Progenitor cell of endocrine pancreas (in vitro differentiated cells): ENCODE data around the gene DEPDC1B. TPM values are rescaled to one million over a fixed set of nuclear protein-coding genes. Genes with fewer than 3 reads are reported as not detected.

ENCODE experiments used
- DNase-seq: peaks from one replicate; pipeline ENCODE4 v3.0.0; 2021; ENCODE audit warnings: low spot score; ENCODE audit not compliant: unreplicated experiment
- H3K27ac Mint-ChIP-seq: 2 replicates; pipeline ENCODE4 v1.8.0; 2021; ENCODE audit warnings: mild to moderate bottlenecking, moderate library complexity, mixed read lengths
- H3K27me3 Mint-ChIP-seq: 2 replicates; pipeline ENCODE4 v1.8.0; 2021; ENCODE audit warnings: mixed read lengths
- H3K36me3 Mint-ChIP-seq: 2 replicates; pipeline ENCODE4 v1.8.0; 2022; ENCODE audit warnings: mixed read lengths; ENCODE audit not compliant: insufficient read depth
- H3K4me1 Mint-ChIP-seq: 2 replicates; pipeline ENCODE4 v1.8.0; 2021; ENCODE audit warnings: low read depth, mixed read lengths
- H3K4me3 Mint-ChIP-seq: 2 replicates; pipeline ENCODE4 v1.8.0; 2021; ENCODE audit warnings: low read depth, mild to moderate bottlenecking, moderate library complexity, mixed read lengths
- H3K9me3 Mint-ChIP-seq: 2 replicates; pipeline ENCODE4 v1.8.0; 2021; ENCODE audit warnings: low read depth, mixed read lengths
- CTCF ChIP-seq: fragments of 200-600 bp; sonication (generic); IDR thresholded peaks from one replicate; pipeline ENCODE4 v1.5.0; 2021; ENCODE audit warnings: antibody characterized with exemption, mild to moderate bottlenecking; ENCODE audit not compliant: unreplicated experiment
- total RNA-seq: library from RNA; stranded (reverse); gene quantifications from 2 replicates; pipeline ENCODE4 v1.2.1, GENCODE V29; 2021

Gene DEPDC1B
- total RNA-seq, 1 donor from 2014 or later = 37.0 TPM

- no peak for DNase-seq
- Mint-ChIP-seq H3K4me3 (no peak overlapping the region), H3K4me1 (peaks cover 65% of the 10 kb centered on the region), H3K36me3 (no peaks in the 10 kb centered on the region), H3K27me3 (no peaks in the 10 kb centered on the region), H3K9me3 (peaks cover 3% of the 10 kb centered on the region), H3K27ac (peak overlapping the region; percentile 19)
- no peak for TF ChIP-seq CTCF
These were observed 25.5 kb downstream of the DEPDC1B start for GRCh38 chr5:60674251-60675069.

- no peak overlapping the region for H3K4me3 Mint-ChIP-seq
- H3K36me3 Mint-ChIP-seq = no peaks in the 10 kb centered on the region
- peaks cover 69% of the 10 kb centered on the region for H3K4me1 Mint-ChIP-seq
- H3K27ac Mint-ChIP-seq = peak overlapping the region; percentile 91
- TF ChIP-seq CTCF = no peak
- no peaks in the 10 kb centered on the region for H3K27me3 Mint-ChIP-seq
- no peak for DNase-seq
- H3K9me3 Mint-ChIP-seq = peaks cover 3% of the 10 kb centered on the region
These were observed 26.6 kb downstream of the DEPDC1B start for GRCh38 chr5:60673334-60673733.

DNA sequence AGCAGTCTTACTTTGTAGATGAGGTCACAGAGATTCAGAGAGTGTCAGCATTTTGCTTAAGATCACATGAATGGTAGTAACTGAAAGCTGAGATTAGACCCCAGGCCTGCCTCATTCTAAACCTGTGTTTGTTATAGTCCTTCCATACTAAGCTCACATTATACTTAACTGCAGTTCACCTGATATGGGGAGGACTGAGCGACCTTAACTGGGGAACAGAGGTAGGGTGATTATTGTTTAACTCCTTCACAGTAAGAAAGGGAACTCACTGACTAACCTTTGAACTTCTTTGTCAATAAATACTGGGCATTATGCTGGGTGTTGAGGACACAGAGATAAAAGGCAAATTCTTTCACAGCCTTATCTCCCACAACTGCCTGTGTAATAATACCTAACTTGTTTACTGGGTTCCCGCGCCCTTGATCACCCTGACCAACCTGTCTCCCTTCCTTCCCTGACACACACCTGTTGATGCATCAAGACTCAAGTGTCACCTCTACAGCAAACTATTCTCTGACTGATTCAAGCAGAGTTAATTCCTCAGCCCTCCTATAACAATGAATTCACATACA, 27.2 kb downstream of the DEPDC1B start:
- Mint-ChIP-seq H3K4me3 (peak overlapping the region; percentile 1), H3K27me3 (no peaks in the 10 kb centered on the region), H3K27ac (peak overlapping the region; percentile 91), H3K9me3 (peaks cover 3% of the 10 kb centered on the region), H3K36me3 (no peaks in the 10 kb centered on the region), H3K4me1 (peaks cover 66% of the 10 kb centered on the region)
- DNase-seq = no peak
- no peak for TF ChIP-seq CTCF

DNA sequence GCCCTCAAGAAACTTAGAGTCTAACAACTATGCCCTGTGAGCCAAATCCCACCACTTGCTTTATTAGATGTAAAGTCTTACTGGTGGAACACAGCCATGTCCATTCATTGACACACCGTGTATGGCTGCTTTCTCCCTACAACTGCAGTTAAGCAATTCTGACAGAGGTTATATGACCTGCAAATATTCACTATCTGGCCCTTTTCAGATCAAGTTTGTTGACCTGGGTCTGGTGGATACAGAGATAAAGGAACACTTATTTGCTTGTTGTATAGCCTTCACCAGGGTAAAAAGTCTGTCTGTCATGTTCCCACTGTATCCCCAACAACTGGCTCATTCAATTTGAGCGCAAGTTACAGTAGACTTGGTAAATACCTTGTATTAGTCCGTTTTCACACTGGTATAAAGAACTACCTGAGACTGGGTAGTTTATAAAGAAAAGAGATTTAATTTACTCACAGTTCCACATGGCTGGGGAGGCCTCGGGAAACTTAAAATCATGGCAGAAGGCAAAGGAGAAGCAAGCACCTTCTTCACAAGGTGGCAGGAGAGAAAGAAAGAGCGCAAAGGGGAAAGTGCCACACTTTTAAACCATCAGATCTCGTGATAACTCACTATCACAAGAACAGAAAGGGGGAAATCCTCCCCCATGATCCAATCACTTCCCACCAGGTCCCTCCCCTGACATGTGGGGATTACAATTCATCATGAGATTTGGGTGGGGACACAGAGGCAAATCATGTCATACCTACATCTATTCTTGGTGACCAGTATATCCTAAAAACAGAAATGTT, 27.9 kb downstream of the DEPDC1B start:
- Mint-ChIP-seq H3K4me1 (peaks cover 60% of the 10 kb centered on the region), H3K27ac (peak overlapping the region; percentile 91)

More for the DNA sequence above, 27.9 kb downstream of the DEPDC1B start:
- DNase-seq = no peak
- peak overlapping the region; percentile 37 for H3K4me3 Mint-ChIP-seq
- H3K27me3 Mint-ChIP-seq = no peaks in the 10 kb centered on the region
- TF ChIP-seq CTCF = no peak
- H3K9me3 Mint-ChIP-seq = peaks cover 3% of the 10 kb centered on the region
- H3K36me3 Mint-ChIP-seq = no peaks in the 10 kb centered on the region
